NCI-H2196 treated with DMSO at 0.1 percent for 48 hours (cell line): ENCODE measurements around the gene ZNF646.

Experiments used
- DNase-seq: peaks from one replicate; lab custom pipeline; 2025; ENCODE audit not compliant: unreplicated experiment; lab: John Stamatoyannopoulos, UW

Gene ZNF646

DNA sequence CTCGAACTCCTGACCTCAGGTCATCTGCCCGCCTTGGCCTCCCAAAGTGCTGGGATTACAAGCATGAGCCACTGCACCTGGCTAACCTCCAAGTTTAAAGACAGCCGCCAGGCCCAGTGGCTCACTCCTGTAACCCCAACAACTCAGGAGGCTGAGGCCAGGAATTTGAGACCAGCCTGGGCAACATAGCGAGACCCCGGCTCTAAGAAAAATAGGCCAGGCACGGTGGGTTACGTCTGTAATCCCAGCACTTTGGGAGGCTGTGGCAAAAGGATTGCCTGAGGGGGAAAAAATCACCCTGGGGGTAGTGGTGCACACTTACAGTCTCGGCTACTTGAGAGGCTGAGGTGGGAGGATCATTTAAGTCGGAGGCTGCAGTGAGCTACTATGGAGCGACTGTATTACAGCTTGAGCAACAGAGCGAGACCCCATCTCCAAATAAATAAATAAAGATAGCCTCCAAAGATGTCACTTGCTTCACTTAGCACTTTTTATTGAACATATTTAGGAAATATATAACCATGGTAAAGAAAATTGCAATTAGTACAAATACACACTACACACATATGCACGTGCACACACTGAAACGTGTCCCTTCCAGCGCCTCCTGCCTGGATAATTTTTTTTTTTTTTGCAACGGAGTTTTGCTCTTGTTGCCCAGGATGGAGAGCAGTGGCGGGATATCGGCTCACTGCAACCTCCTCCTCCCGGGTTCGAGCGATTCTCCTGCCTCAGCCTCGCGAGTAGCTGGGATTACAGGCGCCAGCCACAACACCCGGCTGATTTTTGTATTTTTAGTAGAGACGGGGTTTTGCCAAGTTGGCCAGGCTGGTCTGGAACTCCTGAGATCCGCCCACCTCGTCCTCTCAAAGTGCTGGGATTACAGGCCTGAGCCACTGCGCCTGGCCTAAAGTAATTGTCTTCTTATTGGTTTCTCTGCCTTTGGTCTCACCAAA, 32.6 kb downstream of the ZNF646 start:
- DNase-seq, result no peak

- DNase-seq, result no peak
These were observed 33.2 kb downstream of the ZNF646 start for GRCh38 chr16:31107465-31107867.

DNA sequence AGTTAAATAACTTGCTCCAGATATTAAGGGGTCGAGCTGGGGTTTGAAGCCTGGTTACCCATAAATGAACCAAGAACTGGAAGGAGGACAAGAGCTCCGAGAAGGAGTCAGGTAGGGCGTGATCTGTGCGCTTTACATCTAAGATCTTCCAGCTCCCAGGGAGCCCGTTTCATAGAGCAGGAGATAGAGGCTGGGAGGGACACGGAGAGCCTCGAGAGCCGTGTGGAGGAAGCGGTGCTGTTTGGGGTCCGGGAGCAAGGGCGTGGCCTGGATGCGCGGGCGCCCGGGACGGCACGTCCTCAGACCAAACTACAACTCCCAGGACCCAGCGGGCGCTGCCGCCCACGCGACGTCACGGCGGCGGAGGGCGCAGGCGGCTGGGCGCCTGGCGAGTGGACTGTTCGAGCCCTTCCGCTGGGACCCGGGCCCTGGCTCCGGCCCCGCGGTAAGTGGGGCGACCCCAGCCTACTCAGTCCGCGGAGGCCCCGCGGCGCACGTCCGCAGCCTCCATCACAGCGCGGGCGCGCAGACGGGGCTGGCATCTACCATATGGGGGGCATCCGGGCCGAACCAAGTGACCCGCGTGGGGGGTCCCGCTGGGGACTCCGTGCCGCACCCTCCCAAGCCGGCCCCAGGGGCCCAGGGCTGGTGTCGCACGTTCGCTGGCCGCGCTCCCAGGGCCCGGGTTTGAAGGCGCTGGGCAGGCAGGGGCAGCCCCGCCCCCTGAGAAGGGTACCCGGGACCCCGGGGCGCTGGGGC, 34.0 kb downstream of the ZNF646 start, which contains the start of gene BCKDK:
TSS of gene BCKDK (plus strand) at position 352 of the 759 bp plus-strand sequence. CDS start 838 bp downstream, outside the sequence.
- DNase-seq, result peak; percentile 36

DNA sequence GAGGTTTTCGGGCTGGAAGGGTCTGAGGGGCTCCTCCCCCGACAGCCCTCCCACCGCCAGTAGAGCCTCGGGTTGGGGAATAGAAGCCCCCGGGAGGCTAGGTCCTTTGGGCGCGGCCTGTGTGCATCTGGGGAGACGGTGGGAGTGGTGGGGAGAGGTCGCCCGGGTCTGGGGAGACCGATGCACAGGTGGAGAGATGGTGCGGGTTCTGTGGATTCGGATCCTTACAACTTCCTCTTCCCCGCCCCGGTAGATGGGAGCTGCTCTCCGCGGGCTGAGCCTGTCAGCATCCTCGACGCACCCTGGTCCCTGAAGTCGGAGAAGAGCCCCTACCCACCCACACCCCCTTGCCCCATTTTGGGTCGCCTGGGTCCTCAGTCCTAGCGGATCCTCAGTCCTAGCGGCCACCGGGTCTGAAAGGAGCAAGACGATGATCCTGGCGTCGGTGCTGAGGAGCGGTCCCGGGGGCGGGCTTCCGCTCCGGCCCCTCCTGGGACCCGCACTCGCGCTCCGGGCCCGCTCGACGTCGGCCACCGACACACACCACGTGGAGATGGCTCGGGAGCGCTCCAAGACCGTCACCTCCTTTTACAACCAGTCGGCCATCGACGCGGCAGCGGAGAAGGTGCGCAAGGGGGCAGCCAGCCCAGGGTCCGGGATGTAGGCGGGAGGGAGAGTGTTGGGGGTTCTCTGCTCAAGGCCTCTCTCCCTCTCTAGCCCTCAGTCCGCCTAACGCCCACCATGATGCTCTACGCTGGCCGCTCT, 34.8 kb downstream of the ZNF646 start:
- no peak for DNase-seq

GRCh38 chr16:31109622-31110021, 35.4 kb downstream of the ZNF646 start:
- DNase-seq, result no peak

- no peak for DNase-seq
These were observed 36.1 kb downstream of the ZNF646 start for GRCh38 chr16:31110106-31111034.

DNA sequence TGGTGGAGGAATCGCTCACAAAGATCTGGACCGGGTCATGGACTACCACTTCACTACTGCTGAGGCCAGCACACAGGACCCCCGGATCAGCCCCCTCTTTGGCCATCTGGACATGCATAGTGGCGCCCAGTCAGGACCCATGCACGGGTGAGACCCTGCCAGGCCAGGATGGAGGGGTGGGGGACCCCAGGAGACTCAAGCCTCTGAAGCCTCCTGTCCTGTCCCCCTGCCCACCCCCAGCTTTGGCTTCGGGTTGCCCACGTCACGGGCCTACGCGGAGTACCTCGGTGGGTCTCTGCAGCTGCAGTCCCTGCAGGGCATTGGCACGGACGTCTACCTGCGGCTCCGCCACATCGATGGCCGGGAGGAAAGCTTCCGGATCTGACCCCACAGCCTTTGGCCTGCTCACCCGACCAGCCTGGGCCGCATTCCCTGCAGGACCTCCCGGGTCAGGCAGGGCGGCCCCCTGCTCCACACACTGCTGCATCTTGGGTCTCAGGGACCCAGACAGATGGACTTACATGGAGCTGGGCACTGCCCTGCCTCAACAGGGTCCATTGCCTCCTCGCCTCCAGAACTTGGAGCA, 37.8 kb downstream of the ZNF646 start:
- DNase-seq, result no peak

GRCh38 chr16:31112711-31113110, 38.5 kb downstream of the ZNF646 start:
- no peak for DNase-seq

DNA sequence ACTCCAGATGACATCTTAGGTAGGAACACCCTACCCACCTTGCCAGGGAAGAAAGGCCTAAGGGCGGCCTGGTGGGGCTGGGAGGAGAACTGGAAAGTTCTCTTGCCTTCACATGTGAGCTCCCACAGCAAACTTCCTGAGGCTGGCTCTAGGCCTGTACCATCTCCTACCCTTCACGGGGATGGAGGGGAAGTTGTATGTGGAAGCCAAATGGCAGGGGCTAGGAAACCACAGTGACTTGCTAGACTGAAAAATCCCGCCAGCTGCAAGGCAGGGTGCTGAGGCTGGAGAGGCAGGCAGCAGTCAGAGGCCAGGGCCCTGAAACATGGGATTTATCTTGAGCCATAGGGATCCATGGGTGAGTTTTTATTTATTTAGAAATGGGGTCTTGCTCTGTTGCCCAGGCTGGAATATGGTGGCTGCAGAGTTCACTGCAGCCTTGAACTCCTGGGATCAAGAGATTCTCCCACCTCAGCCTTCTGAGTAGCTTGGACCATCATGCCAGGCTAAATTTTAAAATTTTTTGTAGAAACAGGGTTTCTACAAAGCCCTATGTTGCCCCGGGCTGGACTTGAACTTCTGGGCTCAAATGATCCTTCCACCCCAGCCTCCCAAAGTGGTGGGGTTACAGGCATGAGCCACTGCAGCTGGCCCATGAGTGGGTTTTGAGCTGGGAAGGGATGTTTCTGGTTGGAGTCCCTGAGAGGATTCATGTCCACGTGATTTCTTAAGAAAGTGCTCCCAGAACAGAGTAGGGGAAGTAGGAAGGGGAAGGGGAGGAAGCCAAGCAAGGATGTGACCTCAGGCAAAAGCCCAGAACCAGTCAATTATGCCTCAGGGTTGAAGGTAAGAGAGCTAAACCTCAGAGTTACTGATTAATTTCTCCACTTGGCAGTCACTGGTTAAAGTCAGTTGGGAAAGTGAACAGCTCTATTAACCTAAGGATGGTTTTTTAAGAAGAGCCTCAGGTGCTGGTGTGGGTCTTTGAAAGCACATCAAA, 39.2 kb downstream of the ZNF646 start:
- DNase-seq, result no peak

GRCh38 chr16:31114468-31114867, 40.2 kb downstream of the ZNF646 start:
- DNase-seq, result no peak

GRCh38 chr16:31117384-31118222, 43.4 kb downstream of the ZNF646 start, which contains the start of gene KAT8:
Gene KAT8 (plus strand): TSS chr16:31117664. CDS start chr16:31117682, 18 bp downstream.
- peak; percentile 98 for DNase-seq

- no peak for DNase-seq
These were observed 44.3 kb downstream of the ZNF646 start for GRCh38 chr16:31118223-31119155.

GRCh38 chr16:31120129-31120528, 45.9 kb downstream of the ZNF646 start:
- no peak for DNase-seq

DNA sequence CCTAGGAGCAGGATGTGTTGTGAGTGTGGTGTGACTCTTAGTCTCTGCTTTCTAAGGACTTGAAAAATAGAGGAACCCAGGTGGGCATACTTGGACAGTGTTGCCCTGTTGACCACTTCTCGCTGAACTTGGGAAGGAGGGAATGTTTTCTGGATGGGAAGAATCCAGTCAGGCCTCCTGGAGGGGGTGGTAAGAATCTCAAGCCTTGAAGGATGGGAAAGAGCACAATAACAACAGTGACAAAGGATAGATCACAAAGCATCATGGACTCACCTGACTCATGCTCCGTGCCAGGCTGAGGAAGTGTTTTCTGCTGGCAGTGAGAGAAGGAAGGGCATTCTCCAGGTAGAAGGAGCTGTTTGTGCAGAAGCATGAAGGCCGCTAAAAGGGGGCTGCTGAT, 51.6 kb downstream of the ZNF646 start:
- no peak for DNase-seq

GRCh38 chr16:31127182-31127581, 53.0 kb downstream of the ZNF646 start:
- DNase-seq, result no peak
